ENCODE data around the gene ALOX15B.

Gene ALOX15B

DNA sequence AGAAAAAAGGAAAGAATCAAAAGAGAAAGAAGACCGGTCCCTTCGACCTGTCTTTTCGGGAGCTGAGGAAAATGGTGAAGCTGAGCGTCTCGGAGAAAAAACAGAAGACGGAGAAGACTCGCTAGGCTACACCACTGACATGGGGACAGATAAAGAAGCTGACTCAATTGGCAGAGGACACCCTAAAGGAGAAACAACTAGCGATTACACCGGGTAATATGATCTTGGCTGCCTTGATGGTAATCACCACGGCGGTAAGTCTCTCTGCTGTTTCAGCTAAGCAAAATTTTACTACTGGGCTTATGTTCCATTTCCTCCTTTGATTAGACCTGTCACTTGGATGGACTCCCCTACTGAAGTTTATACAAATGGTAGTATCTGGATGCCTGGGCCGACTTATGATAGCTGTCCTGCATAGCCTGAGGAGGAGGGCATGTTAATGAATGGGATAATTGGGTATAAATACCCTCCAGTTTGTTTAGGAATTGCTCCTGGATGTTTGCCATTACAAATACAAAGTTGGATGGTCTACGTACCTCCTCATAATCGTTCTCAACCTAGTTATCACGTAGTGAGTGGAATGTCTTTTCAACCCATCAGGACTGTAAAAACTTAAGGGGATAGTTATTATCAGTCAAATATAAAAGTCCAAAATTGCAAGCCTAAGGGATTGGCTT, 24.1 kb downstream of the ALOX15B start:
- no peaks in the 10 kb centered on the region for H3K36me3 Mint-ChIP-seq
- peaks cover 36% of the 10 kb centered on the region for H3K27me3 Mint-ChIP-seq
- no peaks in the 10 kb centered on the region for H3K9me3 Mint-ChIP-seq
- H3K4me3 Mint-ChIP-seq, result no peak overlapping the region
- H3K27ac Mint-ChIP-seq, result no peak overlapping the region
- no peaks in the 10 kb centered on the region for H3K4me1 Mint-ChIP-seq

DNA sequence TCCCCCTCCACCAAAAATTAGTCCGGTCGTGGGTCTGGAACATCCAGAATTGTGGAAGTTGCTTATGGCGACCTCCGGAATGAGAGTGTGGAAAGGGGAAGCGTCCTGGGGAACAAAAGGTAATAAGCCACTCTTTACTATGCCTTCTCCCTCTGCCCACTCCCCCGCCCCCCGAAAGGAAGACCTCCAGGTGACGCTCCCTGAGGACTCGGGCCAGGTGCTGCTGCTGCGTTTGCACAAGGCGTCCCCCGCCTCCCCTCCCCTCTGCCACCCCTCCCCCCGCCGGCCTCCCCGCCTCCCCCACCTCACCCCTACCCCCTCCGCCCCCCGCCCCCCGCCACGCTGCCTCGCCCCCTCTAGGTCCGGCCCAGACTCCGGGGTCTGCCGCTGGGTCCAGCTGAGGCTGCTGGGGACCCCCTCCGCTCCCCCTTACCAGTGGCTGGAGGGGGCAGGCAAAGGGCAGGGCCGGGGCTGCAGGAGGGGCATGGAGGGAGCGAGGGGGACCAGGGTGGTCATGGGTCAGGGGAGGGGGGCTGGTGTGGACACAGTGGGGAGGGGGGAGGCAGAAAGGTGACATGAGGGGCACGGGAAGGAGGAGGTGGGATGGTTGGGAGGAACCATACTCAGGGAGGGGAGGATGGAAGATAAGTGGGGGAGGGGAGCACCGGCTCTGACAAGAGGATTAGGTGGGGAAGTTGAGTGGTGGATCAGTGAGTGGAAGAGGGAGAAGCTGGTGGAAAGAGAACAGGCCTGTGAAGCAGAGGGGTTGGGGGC, 25.1 kb downstream of the ALOX15B start:
- Mint-ChIP-seq H3K9me3 (no peaks in the 10 kb centered on the region), H3K27me3 (peaks cover 32% of the 10 kb centered on the region), H3K4me3 (no peak overlapping the region), H3K4me1 (no peaks in the 10 kb centered on the region), H3K36me3 (no peaks in the 10 kb centered on the region), H3K27ac (no peak overlapping the region)

DNA sequence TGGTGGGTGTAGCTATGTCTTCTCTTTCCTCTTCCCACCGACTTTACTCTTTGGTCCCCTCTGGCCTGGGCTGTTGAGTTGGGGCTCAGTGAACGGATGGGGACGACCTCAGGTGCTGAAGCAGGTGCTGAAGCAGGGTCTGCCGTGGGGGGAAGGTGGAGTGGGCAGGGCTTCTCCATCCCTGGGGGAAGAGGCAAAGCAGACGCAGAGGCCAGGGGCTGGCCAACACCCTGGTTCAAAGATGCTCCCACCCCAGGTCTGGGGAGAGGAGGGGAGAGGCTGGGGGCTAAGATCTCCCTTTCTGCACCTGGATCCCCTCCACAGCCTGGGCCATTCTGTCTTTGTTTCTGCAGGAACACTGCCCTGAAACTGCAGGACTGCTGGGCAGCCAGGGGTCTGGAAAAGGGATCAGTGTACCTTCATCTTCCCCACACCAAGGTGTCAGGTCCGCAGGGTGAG, 25.7 kb downstream of the ALOX15B start:
- peaks cover 30% of the 10 kb centered on the region for H3K27me3 Mint-ChIP-seq
- no peaks in the 10 kb centered on the region for H3K4me1 Mint-ChIP-seq
- no peak overlapping the region for H3K27ac Mint-ChIP-seq
- H3K36me3 Mint-ChIP-seq, result no peaks in the 10 kb centered on the region
- no peaks in the 10 kb centered on the region for H3K9me3 Mint-ChIP-seq
- no peak overlapping the region for H3K4me3 Mint-ChIP-seq

DNA sequence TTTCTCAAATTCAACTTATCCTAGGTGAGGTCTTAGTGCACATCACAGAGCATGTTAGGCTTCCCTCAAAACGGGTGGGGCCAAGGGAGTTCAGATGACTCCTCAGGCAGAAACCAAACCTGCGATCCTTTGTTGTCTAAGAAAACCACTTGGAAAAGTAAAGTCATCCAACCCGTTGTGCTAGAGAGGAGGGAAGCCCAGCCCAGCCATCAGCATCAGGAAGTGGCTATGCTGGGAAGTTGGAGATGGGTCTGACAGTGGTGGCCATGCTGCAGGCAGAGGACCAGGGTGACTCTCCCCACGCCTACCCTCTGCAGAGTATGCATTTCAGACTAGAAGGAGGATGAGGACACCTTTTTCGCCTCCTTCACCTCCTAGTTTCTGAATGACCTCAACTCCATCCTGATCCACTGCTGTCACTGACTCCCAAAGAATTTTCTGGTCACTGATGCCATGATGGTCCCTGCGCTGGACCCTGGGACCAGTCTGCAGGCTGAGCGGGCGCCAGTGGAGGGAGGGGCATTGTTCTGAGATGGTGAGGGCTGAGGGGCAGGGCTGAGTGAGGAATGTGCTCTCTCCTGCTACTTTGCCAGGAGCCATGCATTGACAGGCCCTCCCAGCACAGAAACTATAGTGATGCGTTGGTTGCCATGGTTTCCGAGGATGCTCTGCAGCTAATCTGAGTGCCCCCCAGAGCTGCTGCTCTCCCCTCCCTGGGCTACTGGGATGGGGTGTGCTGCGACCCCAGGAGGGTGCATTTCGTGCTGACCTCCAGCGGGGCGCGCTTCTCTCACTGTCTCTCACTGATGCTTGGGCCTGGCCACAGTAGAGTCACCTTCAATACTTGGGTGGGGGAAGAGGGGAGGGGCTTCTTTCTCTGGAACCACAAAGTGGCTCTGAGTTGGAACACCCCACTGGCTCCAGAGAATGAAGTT, 28.2 kb downstream of the ALOX15B start:
- H3K36me3 Mint-ChIP-seq, result no peaks in the 10 kb centered on the region
- H3K4me1 Mint-ChIP-seq, result no peaks in the 10 kb centered on the region
- no peaks in the 10 kb centered on the region for H3K9me3 Mint-ChIP-seq
- H3K4me3 Mint-ChIP-seq, result no peak overlapping the region
- no peak overlapping the region for H3K27ac Mint-ChIP-seq
- H3K27me3 Mint-ChIP-seq, result peaks cover 16% of the 10 kb centered on the region

DNA sequence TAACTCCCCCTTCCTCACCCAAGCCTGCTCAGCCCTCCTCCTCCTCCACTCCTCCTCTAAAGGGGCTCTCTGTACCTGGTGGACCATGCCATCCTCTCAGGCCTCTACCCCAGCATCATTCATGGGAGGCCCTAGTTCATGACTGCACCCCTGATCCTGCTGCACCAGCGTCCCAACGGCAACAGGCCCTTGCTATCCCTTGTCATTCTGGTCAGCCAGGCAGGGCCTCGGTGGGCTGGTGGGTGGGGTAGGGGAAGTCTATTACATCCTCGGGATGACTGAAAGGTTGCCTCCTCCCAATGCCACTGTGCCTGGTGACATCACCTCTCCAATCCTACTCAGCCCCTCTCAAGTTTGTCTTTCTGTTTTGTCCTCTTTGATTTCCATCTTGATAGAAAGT, 28.9 kb downstream of the ALOX15B start:
- H3K4me1 Mint-ChIP-seq, result peaks cover 6% of the 10 kb centered on the region
- H3K9me3 Mint-ChIP-seq, result no peaks in the 10 kb centered on the region
- H3K36me3 Mint-ChIP-seq, result no peaks in the 10 kb centered on the region
- H3K27ac Mint-ChIP-seq, result no peak overlapping the region
- peaks cover 14% of the 10 kb centered on the region for H3K27me3 Mint-ChIP-seq
- H3K4me3 Mint-ChIP-seq, result no peak overlapping the region

DNA sequence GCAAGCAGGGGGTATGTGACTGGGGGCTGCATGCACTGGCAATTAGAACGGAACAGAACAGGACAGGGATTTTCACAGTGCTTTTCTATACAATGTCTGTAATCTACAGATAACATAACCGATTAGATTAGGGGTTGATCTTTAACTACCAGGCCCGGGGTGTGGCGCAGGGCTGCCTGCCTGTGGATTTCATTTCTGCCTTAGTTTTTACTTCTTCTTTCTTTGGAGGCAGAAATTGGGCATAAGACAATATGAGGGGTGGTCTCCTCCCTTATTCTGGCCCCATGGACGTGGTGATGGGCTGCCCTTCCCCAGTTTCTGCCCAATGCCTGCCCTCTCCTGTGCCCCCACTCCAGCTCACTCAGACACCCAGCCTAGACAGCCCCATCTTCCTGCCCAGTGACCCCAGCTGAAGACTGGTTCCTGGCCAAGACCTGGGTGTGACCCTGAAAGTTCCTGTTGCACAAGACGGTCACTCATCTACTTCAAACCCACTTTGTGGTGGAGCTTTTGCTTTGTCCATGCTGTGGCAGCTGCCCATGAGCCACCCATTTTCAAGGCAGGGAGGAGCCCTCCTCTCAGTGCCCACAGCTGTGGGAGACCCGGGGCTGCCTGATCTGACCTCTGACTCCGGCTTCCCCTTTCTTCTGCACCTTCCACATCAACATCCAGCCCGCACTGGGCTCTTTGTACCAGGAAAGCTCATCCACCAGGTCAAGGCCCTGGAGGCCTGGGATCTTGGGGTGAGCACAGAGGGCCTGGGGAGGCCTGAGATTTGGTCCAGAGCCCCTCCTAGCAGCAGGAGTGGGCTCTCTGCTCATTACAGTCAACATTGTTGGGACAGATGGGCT, 30.1 kb downstream of the ALOX15B start:
- Mint-ChIP-seq H3K4me3 (no peak overlapping the region), H3K9me3 (no peaks in the 10 kb centered on the region), H3K36me3 (no peaks in the 10 kb centered on the region), H3K4me1 (peaks cover 13% of the 10 kb centered on the region), H3K27ac (no peak overlapping the region), H3K27me3 (peaks cover 13% of the 10 kb centered on the region)

DNA sequence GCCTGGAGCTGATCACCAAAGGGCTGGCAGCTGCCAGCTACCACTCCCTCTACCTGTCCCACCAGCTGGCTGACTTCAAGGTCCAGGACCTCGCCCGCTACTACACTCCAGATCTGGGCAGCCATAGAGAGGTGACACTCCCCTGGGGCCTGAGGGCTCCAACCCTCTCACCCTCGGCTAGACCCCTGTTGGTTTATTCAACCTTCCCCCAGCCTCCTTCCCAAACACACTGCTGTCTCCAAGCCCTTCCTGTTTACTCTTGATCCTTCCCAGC, 30.7 kb downstream of the ALOX15B start:
- H3K27ac Mint-ChIP-seq, result no peak overlapping the region
- peaks cover 18% of the 10 kb centered on the region for H3K4me1 Mint-ChIP-seq
- H3K27me3 Mint-ChIP-seq, result peaks cover 17% of the 10 kb centered on the region
- H3K9me3 Mint-ChIP-seq, result no peaks in the 10 kb centered on the region
- no peak overlapping the region for H3K4me3 Mint-ChIP-seq
- H3K36me3 Mint-ChIP-seq, result no peaks in the 10 kb centered on the region

DNA sequence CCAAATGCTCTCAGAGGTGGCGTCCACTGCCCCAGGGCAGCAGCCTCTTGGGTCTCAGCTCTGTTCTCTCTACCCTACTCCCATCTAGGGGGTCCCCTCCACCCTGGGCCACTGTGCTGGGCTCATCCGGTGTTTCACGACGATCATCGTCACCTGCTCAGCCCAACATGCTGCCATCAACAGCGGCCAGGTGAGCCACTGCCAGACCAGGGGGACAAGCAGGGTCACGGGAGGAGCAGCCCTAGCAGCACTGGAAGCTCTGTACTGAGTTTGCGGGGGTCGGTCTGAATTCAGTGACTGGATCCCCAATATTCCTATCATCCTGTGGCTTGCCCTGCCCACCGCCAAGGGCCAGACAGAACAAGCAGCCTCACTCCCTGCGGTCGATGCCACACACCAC, 32.6 kb downstream of the ALOX15B start:
- no peak overlapping the region for H3K27ac Mint-ChIP-seq
- peaks cover 22% of the 10 kb centered on the region for H3K4me1 Mint-ChIP-seq
- H3K9me3 Mint-ChIP-seq, result no peaks in the 10 kb centered on the region
- H3K4me3 Mint-ChIP-seq, result no peak overlapping the region
- no peaks in the 10 kb centered on the region for H3K36me3 Mint-ChIP-seq
- H3K27me3 Mint-ChIP-seq, result peaks cover 22% of the 10 kb centered on the region

DNA sequence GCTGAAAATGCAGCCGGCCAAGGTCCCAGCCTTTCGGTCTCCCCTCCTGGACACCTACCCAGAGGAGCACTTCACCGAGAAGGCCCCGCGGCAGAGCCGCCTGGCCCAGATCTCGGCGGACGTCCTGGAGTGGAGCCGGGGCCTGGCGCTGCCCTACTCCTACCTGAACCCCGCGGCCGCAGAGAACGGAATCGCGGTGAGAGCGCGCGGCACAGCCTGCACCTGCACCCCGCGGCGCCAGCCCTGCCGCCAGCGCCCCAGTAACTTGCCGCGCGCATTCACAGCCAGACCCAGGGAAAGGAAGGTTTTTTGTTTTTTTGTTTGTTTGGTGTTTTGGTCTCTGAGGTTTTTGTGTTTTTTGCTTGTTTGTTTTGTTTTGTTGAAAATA, 33.5 kb downstream of the ALOX15B start:
- Mint-ChIP-seq H3K9me3 (no peaks in the 10 kb centered on the region), H3K27ac (peak overlapping the region; percentile 19), H3K4me3 (peak overlapping the region; percentile 85), H3K4me1 (peaks cover 22% of the 10 kb centered on the region), H3K36me3 (no peaks in the 10 kb centered on the region), H3K27me3 (peaks cover 22% of the 10 kb centered on the region)

DNA sequence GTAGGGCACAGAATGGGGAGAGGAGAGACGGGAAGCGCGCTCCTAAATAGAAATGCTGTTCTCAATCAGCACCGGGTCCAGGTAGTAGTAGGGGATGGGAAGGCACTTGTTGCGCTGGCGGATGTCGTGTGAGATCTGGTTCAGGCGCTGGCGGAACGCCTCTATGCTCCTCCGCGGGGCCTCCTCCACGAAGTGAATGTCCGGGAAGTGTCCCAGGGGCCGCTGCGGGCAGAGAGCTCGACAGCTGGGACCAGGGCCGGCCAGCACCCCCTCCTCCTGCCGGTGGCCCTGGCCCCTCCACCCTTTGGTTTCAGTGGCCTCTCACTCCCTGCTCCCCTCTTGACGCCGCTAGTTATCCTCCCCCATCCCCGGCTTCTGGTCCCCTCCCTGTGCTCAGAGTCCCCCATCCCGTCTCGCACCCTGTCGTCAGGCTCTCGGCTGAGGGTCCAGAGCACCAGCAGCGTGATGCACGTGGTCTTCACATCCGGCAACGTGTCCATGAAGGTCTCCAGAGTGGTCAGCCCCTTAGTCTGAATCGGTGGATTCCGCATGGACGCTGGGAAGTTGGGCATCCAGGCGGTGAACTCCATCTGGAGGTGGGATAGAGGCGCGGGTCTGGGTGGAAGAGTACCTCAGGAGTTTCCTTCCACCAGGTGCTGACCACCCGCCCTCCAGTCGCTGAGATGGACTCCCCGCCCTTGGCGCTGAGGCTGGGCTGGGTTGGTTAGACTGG, 34.0 kb downstream of the ALOX15B start:
- peak overlapping the region; percentile 85 for H3K4me3 Mint-ChIP-seq
- H3K27me3 Mint-ChIP-seq, result peaks cover 22% of the 10 kb centered on the region
- peaks cover 22% of the 10 kb centered on the region for H3K4me1 Mint-ChIP-seq
- peak overlapping the region; percentile 19 for H3K27ac Mint-ChIP-seq
- H3K36me3 Mint-ChIP-seq, result no peaks in the 10 kb centered on the region
- no peaks in the 10 kb centered on the region for H3K9me3 Mint-ChIP-seq

DNA sequence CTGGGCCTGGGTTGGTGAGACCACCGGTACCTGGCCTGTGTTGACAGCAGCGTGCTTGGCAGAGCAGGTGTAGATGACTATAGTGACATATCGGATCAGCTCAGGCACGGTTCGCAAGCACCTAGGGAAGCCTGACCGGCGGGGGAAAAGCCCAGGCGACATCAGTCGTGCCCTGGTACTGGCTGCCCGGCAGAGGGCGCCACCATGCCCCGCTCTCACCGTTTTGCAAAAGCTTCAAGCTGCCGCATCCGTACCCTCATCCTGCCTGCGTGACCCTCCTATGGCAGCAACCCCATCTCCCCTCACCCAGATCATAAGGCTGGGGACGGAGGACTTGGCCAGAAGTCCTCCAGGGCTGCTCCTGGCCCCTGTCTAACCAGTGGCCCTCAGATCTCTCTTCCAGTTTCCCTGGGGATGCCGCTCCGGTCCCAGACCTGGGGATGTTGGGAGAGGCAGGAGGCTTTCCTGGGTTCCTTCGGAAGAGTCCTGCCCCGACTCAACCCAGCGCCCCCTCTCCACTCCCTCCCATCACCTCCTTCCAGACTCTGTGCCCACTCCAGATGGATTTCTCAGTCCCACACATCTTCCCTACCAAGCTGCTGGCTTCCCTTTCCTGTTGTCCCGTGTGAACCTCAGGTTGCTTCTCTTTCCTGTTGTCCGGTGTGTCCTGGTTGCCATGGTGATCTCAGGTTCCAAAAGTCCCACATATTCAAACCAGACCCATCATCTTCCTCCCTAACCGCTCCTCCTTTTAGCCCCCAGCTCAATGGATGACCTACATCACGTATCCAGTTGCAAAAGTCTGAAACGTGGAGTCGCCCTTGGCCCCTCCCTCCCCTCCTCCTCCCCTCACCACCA, 35.0 kb downstream of the ALOX15B start:
- Mint-ChIP-seq H3K27me3 (peaks cover 22% of the 10 kb centered on the region), H3K27ac (peak overlapping the region; percentile 87), H3K4me1 (peaks cover 22% of the 10 kb centered on the region), H3K9me3 (no peaks in the 10 kb centered on the region), H3K4me3 (peak overlapping the region; percentile 85), H3K36me3 (no peaks in the 10 kb centered on the region)

DNA sequence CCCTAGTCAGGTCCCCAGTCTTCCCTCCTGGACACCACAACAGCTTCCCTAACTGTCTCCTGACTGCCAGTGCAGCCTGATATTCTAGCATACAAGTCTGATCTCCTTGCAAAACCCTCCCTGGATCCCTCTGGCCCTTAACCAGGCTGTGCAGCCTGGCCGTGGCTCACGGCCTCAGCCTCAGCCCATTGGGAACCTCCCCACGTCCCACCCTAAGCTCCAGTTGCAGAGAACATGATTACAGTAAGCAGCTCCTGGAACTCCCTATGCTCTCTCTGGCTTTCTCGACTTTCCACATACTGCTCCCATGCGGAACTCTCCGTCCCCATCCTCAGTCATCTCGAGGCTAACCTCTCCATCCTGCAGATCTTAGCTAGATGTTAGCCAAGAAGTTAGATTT, 35.7 kb downstream of the ALOX15B start:
- H3K9me3 Mint-ChIP-seq, result no peaks in the 10 kb centered on the region
- H3K36me3 Mint-ChIP-seq, result no peaks in the 10 kb centered on the region
- peak overlapping the region; percentile 40 for H3K4me3 Mint-ChIP-seq
- H3K27me3 Mint-ChIP-seq, result peaks cover 22% of the 10 kb centered on the region
- H3K4me1 Mint-ChIP-seq, result peaks cover 26% of the 10 kb centered on the region
- H3K27ac Mint-ChIP-seq, result no peak overlapping the region

DNA sequence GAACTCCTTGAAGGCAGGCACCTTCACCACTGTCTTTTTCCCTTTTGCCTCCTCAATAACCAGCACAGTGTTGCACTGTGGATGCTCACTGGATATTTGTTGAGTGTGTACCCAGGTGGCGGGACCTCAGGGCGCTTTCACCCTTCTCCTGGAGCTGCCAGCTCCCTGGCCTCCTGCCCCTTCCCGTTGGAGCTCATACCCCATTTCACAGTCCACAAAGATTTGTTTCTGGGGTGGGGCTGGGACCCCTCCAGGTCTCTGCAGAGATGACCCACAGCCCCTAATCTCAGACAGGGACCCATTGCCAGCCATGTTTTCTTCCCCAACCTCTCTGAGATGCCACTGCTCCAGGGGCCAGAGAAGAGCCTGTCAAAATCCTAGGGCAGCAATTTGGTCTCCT, 36.2 kb downstream of the ALOX15B start:
- Mint-ChIP-seq H3K4me3 (peak overlapping the region; percentile 40), H3K27ac (peak overlapping the region; percentile 42), H3K4me1 (peaks cover 31% of the 10 kb centered on the region), H3K27me3 (peaks cover 22% of the 10 kb centered on the region), H3K9me3 (no peaks in the 10 kb centered on the region), H3K36me3 (no peaks in the 10 kb centered on the region)

All from activated naive CD4-positive, alpha-beta T cell treated with anti-CD3 and anti-CD28 coated beads, Interleukin-2, amount 50 U/mL, for 24 hours (primary cell).